ENCODE results near the gene DNAH12. TPM values are rescaled to one million over a fixed set of nuclear protein-coding genes. Genes with fewer than 3 reads are reported as not detected.
"Not testable (repeated sequence)": the region's sequence is repeated elsewhere in the genome, so short reads cannot be mapped to it uniquely, and the experiment has no call there.

DNAH12 gene
- total RNA-seq, 2 donors from 2014 or later: 0.03 TPM; not detected in 1

- no peak for ATAC-seq
- intact Hi-C loops (cut with DNase I): no loop called here
Measured at GRCh38 chr3:57354768-57355167, 189.4 kb downstream of the DNAH12 start.

GRCh38 chr3:57350271-57350670 is 193.9 kb downstream of the DNAH12 start:
- DNase-seq: no peak
- no peak for ATAC-seq
- intact Hi-C loops (cut with DNase I): no loop called here

More at GRCh38 chr3:57354768-57355167, 189.4 kb downstream of the DNAH12 start:
- DNase-seq: no peak

- intact Hi-C loops (cut with DNase I); DNase-seq; ATAC-seq: not testable (repeated sequence)
Measured at GRCh38 chr3:57339071-57339642, 205.0 kb downstream of the DNAH12 start.

DNA sequence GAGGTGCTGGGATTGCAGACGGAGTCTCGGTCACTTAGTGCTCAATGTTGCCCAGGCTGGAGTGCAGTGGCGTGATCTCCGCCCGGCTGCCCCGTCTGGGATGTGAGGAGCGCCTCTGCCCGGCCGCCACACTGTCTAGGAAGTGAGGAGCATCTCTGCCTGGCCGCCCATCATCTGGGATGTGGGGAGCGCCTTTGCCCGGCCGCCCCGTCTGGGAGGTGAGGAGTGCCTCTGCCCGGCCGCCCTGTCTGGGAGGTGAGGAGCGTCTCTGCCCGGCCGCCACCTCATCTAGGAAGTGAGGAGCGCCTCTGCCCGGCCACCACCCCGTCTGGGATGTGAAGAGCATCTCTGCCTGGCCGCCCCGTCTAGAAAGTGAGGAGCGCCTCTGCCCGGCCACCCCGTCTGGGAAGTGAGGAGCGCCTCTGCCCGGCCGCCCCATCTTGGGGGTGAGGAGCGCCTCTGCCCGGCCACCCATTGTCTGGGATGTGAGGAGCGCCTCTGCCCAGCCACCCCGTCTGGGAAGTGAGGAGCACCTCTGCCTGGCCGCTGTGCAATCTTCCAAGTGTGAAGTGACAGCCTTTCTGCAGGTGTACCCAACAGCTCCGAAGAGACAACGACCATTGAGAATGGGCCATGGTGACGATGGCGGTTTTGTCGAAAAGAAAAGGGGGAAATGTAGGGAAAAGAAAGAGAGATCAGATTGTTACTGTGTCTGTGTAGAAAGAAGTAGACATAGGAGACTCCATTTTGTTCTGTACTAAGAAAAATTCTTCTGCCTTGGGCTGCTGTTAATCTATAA is 205.7 kb downstream of the DNAH12 start:
- DNase-seq: not testable (repeated sequence)

DNA sequence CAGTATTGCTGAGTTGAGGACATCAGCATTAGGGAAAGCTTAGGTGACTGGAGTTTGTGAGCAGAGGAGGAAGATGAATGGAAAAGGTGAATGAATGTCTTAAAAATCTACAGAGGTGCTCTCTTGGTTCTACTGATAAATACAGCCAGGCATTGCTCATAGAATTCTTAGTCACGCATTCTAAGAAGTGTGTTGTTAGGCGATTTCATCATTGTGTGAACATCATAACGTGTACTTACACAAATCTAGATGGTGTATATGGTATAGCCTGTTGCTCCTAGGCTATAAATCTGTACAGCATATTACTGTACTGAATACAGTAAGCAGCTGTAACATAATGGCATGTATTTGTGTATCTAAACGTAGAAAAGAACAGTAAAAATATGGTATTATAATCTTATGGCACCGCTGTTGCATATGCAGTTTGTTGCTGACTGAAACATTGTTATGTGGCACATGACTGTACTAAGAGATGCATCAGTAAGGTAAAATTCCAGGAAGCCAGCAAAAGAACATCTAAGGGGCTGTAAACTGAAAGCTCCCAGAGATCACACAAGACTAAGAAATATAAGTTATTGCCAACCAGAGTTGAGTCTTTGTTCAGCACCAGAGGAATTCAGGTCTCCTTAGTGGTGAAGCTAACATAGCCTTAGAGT is 208.7 kb downstream of the DNAH12 start:
- DNase-seq (no peak), ATAC-seq (no peak)
- intact Hi-C loops (cut with DNase I): no loop called here

More for the DNA sequence above, 205.7 kb downstream of the DNAH12 start:
- ATAC-seq; intact Hi-C loops (cut with DNase I): not testable (repeated sequence)

- no peak for ATAC-seq
- intact Hi-C loops (cut with DNase I): no loop called here
- DNase-seq: no peak
Measured at GRCh38 chr3:57331078-57331610, 213.0 kb downstream of the DNAH12 start.

GRCh38 chr3:57326498-57326897 is 217.6 kb downstream of the DNAH12 start:
- ATAC-seq; intact Hi-C loops (cut with DNase I); DNase-seq: not testable (repeated sequence)

DNA sequence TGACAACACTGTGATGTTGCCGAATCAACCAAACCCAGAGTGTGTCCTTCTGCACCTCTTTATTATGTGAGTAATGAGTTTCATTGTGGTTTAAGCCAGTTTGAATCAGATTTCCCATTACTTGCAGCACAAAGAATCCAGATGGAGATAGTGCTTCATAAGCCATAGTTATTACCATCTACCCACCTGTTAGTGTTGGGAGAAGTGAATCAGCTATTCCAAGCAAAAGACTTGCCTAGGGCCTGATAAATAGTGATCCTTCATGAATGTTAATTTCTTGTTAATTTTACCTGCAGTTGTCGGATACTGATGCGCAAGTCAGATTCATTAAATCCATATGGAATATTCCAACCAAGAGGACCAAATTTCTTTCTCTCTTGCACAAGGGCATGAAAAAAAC is 229.9 kb downstream of the DNAH12 start:
- ATAC-seq (no peak), DNase-seq (no peak)
- intact Hi-C loops (cut with DNase I): no loop called here

DNA sequence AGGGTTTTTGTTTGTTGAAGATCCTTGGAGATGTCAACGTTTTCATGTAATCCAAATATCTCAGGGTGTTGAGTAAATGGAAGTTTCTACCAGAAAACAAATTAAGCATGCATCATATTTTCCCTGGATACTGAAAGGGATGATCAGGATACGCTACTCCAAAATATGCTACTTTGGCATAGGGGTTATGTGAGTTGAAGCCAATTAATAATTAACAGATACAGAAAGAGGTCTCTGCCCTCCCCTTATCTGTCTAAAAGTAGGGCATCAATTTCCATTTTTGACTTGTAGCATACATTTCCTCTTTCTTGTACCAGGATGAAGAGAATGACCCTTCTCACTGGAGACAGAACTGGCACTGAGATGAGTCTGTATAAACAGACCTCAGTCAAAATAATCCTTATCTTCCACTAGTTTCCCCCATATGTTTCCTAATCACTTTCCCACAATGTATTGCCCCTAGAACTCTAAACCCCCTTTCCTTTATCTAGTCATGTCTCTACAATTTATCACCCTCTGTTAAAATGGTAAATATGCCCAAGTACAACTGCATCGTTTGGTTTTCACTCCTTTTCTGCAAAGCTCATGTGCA is 234.3 kb downstream of the DNAH12 start:
- no peak for ATAC-seq
- intact Hi-C loops (cut with DNase I): no loop called here
- DNase-seq: no peak

DNA sequence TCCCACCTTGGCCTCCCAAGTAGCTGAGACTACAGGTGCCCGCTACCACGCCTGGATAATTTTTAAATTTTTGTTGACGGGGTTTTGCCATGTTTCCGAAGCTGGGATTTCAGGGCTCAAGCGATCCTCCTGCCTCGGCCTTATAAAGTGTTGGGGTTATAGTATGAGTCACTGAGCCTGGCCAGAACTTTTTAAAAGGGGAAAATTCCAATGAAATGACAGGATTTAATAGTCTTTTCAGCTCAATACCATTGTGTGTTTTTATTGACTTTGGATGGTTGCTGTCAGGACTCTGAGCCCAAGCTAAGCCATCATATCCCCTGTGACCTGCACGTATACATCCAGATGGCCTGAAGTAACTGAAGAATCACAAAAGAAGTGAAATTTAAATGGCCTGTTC is 240.6 kb downstream of the DNAH12 start:
- ATAC-seq; DNase-seq; intact Hi-C loops (cut with DNase I): not testable (repeated sequence)

GRCh38 chr3:57298041-57298440 is 246.1 kb downstream of the DNAH12 start:
- peak in 1 of 2 donors; percentile 36 for ATAC-seq
- intact Hi-C loops (cut with DNase I): no loop called here
- DNase-seq: no peak

DNA sequence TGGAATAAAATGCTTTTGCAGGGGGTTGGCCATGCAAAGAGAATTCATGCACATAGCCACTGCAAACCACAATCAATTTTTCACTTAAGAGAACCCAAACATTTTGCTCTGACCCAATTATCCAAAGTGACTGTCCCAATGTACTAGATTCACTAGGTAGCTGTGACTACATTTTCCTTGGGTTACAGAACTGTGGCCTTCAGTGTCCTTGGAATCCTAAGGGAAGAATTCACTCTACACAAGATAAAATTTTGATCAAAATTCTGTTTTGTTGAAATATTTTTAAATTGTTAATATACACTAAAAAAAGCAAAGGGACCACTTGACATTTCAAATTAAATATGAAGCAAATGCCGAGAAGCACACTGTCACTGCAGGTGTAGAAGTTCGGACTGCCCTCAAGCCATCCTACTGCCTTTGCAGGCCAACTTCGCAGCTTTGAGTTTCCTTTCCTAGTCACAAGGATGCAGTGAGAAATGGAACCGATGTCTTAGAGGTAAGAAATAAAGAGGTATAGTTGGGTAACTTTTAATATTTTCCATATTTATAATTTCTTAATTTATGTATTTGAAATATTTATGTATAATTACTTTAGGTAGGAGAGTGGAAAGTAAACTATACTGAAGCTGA is 251.1 kb downstream of the DNAH12 start:
- DNase-seq: no peak
- intact Hi-C loops (cut with DNase I): no loop called here
- no peak for ATAC-seq

GRCh38 chr3:57292159-57292896 is 251.8 kb downstream of the DNAH12 start, which contains the start of gene ASB14:
TSS of gene ASB14 (minus strand) at chr3:57292685. CDS start at chr3:57292033, 652 bp downstream.
- intact Hi-C loops (cut with DNase I): no loop called here
- ATAC-seq: no peak

DNA sequence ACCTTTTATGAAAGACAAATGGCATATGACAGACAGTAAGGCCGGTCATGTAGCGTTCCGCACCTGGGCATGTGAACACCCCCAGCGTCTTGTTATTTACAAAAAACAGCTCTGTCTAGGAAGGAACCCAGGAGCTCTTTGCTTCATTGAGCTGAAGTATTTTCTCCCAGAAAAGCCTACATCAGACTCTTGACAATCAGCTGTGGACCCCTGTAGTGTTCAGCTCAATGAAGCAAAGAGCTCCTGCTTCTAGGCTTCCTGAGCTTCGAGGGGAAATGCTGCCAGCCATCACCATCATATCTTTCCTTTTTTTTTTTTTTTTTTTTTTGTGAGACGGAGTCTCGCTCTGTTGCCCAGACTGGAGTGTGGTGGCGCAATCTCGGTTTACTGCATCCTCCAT is 255.7 kb downstream of the DNAH12 start:
- no peak for ATAC-seq
- DNase-seq: no peak
- intact Hi-C loops (cut with DNase I): no loop called here

More at GRCh38 chr3:57292159-57292896, 251.8 kb downstream of the DNAH12 start, which contains the start of gene ASB14:
- DNase-seq: no peak

GRCh38 chr3:57287205-57287604 is 256.9 kb downstream of the DNAH12 start:
- no peak for DNase-seq
- intact Hi-C loops (cut with DNase I): no loop called here
- no peak for ATAC-seq

- DNase-seq (no peak), ATAC-seq (no peak)
- intact Hi-C loops (cut with DNase I): no loop called here
Measured at GRCh38 chr3:57283334-57283733, 260.8 kb downstream of the DNAH12 start.

DNA sequence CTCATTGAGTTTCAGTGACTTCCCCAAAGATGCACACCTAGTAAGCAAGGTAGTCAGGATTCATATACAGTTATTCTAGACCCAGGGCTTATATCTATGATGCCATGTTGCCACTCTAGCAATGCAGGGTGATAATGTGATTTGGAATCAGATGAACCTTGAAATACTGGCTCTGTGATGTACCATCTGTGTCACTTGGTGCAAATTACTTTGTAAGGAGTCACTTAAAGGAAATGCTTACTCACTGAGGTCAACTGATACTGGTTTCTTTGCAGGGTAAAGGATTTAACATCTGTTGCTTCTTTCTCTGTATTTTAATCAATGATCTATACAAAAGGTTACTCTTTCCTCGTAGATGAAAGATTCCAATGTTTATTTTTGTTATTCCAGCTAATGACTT is 262.4 kb downstream of the DNAH12 start:
- DNase-seq: no peak
- intact Hi-C loops (cut with DNase I): no loop called here
- ATAC-seq: no peak

DNA sequence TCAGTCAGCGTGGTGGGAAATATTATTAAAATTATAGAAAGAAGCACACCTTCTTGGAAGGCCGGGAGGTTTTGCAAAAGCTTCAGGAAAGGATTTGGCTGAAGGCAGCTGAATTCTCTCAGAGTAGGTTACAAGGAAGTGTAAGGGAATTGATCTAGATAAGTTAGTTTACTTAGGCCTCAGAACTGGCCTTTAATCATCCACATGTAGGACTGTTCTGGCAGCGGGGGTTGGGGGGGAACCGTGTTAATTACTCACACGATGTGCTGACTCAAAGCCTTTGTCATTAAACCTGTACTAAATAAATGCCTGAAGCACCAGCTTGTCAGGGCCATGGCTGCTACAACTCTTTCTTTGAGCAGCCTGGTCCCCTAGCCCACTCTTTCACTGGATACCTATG is 264.5 kb downstream of the DNAH12 start:
- no peak for DNase-seq
- ATAC-seq: no peak
- intact Hi-C loops (cut with DNase I): no loop called here

Data from left cardiac atrium (tissue), 4 donors.